ENCODE results near the gene ADORA1.

The ADORA1 gene

DNA sequence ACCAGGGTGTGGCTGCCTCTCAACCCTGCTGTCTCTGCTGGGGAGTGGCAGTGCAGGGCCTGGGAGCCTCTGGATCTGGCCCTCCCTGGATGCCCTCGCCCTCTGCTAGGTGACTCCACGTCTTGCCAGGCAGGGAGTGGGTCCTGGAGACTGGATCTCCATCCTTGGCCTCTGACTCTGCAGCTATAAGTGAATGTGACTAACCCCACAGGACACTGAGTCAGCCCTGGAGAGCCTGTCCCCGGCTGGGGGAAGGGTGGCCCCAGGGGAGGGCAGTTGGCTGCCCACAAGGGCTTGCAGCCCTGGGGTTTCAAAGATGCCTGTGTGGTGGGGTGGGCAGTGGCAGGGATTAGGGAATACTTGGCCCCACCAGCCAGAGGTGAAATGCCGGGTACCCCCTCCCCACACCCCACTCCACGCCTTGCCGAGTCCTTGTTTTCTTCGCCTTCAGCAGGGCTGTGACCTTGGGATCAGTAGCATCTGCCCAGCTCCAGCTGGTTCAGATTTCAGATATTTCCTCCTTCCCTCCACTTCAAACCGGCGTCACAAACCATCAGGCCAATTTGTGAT lies 50.0 kb downstream of the ADORA1 start:
- H3K4me1 ChIP-seq (ENCODE audit: insufficient read depth, low read length) = no peaks in the 10 kb centered on the region
- TF ChIP-seq, protein P1, sequence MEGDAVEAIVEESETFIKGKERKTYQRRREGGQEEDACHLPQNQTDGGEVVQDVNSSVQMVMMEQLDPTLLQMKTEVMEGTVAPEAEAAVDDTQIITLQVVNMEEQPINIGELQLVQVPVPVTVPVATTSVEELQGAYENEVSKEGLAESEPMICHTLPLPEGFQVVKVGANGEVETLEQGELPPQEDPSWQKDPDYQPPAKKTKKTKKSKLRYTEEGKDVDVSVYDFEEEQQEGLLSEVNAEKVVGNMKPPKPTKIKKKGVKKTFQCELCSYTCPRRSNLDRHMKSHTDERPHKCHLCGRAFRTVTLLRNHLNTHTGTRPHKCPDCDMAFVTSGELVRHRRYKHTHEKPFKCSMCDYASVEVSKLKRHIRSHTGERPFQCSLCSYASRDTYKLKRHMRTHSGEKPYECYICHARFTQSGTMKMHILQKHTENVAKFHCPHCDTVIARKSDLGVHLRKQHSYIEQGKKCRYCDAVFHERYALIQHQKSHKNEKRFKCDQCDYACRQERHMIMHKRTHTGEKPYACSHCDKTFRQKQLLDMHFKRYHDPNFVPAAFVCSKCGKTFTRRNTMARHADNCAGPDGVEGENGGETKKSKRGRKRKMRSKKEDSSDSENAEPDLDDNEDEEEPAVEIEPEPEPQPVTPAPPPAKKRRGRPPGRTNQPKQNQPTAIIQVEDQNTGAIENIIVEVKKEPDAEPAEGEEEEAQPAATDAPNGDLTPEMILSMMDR (IDR thresholded peaks at IDR 0.05; ENCODE audit: borderline replicate concordance, extremely low read depth, low read length, poor library complexity, severe bottlenecking) = no peak
- TF ChIP-seq EZH2 (IDR thresholded peaks at IDR 0.05; ENCODE audit: borderline replicate concordance, low read depth, low read length, severe bottlenecking) = no peak
- no peak overlapping the region for H3K4me2 ChIP-seq (ENCODE audit: insufficient read depth, low read length)
- H3K27ac ChIP-seq (ENCODE audit: low read length) = no peak overlapping the region
- H3K27me3 ChIP-seq (ENCODE audit: insufficient read depth, low read length, poor library complexity) = peaks cover 21% of the 10 kb centered on the region
- ATAC-seq (ENCODE audit: insufficient read depth, low read depth) (no peak), DNase-seq (no peak)
- no peaks in the 10 kb centered on the region for H3K36me3 ChIP-seq (ENCODE audit: insufficient read depth, low read length)
- H3K79me2 ChIP-seq (ENCODE audit: insufficient read depth, low read length) = no peaks in the 10 kb centered on the region
- no peaks in the 10 kb centered on the region for H3K9me3 ChIP-seq (ENCODE audit: insufficient read depth, low read length, severe bottlenecking)
- no peak overlapping the region for H3K9ac ChIP-seq (ENCODE audit: low read depth, low read length)
- no peak overlapping the region for H3K4me3 ChIP-seq (ENCODE audit: low read depth in 1 of 2, low read length in 2 of 2)
- H2AFZ ChIP-seq (ENCODE audit: low read depth, low read length) = no peak overlapping the region
- peaks cover 6% of the 10 kb centered on the region for H4K20me1 ChIP-seq (ENCODE audit: insufficient read depth, low read length)

DNA sequence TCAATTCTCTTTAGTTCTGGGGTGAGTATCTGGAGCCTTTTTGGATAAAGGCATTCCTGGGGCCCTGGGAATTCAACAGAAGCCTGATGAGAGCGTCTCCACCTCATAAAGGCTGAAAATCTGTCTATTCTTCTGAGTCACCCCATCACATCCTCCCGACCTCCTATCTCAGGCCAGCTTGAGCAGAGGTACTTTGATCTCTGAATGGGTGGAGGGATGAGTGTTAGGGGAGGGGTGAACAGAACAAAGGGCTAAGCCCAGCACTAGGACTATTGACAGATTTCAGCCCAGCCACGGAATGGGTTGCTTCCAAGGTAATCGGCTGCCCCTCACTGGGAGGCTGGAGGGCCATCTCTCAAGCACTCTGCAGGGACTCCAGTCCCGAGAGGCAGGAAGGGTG lies 50.6 kb downstream of the ADORA1 start:
- Histone ChIP-seq H3K9me3 (ENCODE audit: insufficient read depth, low read length, severe bottlenecking) (no peaks in the 10 kb centered on the region), H3K4me2 (ENCODE audit: insufficient read depth, low read length) (no peak overlapping the region), H2AFZ (ENCODE audit: low read depth, low read length) (no peak overlapping the region), H3K27ac (ENCODE audit: low read length) (no peak overlapping the region), H3K79me2 (ENCODE audit: insufficient read depth, low read length) (no peaks in the 10 kb centered on the region), H3K36me3 (ENCODE audit: insufficient read depth, low read length) (no peaks in the 10 kb centered on the region), H3K4me3 (ENCODE audit: low read depth in 1 of 2, low read length in 2 of 2) (no peak overlapping the region), H3K27me3 (ENCODE audit: insufficient read depth, low read length, poor library complexity) (peaks cover 21% of the 10 kb centered on the region), H3K9ac (ENCODE audit: low read depth, low read length) (no peak overlapping the region), H3K4me1 (ENCODE audit: insufficient read depth, low read length) (no peaks in the 10 kb centered on the region), H4K20me1 (ENCODE audit: insufficient read depth, low read length) (peaks cover 5% of the 10 kb centered on the region; the same call in 1 of the 2 replicates)
- ATAC-seq (ENCODE audit: insufficient read depth, low read depth) (no peak), DNase-seq (no peak)
- no peak for TF ChIP-seq EZH2 (IDR thresholded peaks at IDR 0.05; ENCODE audit: borderline replicate concordance, low read depth, low read length, severe bottlenecking)
- TF ChIP-seq, protein P1 (IDR thresholded peaks at IDR 0.05; ENCODE audit: borderline replicate concordance, extremely low read depth, low read length, poor library complexity, severe bottlenecking) = no peak

DNA sequence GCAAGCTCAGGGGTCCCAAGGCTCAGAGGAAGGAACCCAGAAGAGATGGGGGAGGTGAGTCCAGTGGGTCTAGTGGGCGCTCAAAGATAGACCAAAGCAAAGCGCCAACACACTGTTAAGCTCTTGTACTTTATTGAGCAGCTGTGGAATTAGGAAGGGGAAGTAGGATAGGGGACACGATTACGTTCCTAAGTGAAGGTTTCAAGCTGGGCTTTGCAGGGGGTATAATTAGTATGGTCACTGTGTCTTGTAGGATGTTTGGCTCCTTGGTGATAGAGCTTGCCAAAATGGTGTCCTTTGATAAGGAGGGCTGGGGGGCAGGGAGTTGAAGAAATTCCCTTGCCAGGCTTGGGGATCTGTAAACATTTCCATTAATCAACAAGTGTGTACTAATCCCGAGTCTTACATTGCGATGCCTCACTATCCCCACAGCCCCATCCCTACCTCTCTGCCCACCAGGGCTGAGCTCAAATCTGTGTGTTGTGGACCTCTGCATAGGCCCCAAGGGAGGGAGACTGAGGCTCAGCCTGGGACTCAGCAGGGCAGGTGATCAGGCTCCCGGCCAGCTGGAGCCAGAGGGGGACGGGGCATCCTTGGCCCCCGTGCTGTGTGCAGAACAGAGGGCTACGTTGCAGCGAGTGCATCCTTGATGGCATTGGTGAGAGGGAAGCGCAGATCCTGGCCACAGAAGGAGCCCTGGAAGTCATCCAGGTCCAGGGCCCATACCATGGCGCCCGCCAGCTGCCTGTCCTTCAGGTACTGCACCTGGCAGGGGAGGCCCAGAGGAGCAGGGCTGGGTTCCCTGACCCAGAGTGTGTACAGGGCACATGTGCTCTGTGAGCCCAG lies 51.5 kb downstream of the ADORA1 start:
- peaks cover 7% of the 10 kb centered on the region; the same call in 1 of the 2 replicates for H4K20me1 ChIP-seq (ENCODE audit: insufficient read depth, low read length)
- H3K79me2 ChIP-seq (ENCODE audit: insufficient read depth, low read length) = no peaks in the 10 kb centered on the region
- H3K9ac ChIP-seq (ENCODE audit: low read depth, low read length) = no peak overlapping the region
- TF ChIP-seq EZH2 (IDR thresholded peaks at IDR 0.05; ENCODE audit: borderline replicate concordance, low read depth, low read length, severe bottlenecking) = no peak
- TF ChIP-seq, protein P1 (IDR thresholded peaks at IDR 0.05; ENCODE audit: borderline replicate concordance, extremely low read depth, low read length, poor library complexity, severe bottlenecking) = no peak
- no peaks in the 10 kb centered on the region for H3K9me3 ChIP-seq (ENCODE audit: insufficient read depth, low read length, severe bottlenecking)
- H3K4me1 ChIP-seq (ENCODE audit: insufficient read depth, low read length) = no peaks in the 10 kb centered on the region
- peaks cover 17% of the 10 kb centered on the region for H3K27me3 ChIP-seq (ENCODE audit: insufficient read depth, low read length, poor library complexity)
- H3K27ac ChIP-seq (ENCODE audit: low read length) = no peak overlapping the region
- ATAC-seq (ENCODE audit: insufficient read depth, low read depth) (no peak), DNase-seq (no peak)
- H3K36me3 ChIP-seq (ENCODE audit: insufficient read depth, low read length) = no peaks in the 10 kb centered on the region
- H3K4me3 ChIP-seq (ENCODE audit: low read depth in 1 of 2, low read length in 2 of 2) = no peak overlapping the region
- H2AFZ ChIP-seq (ENCODE audit: low read depth, low read length) = no peak overlapping the region
- no peak overlapping the region for H3K4me2 ChIP-seq (ENCODE audit: insufficient read depth, low read length)
